GM21619 (cell line): ENCODE data around the gene GLYATL1B.

Experiments used
- ATAC-seq: cut with Tn5 transposase; IDR thresholded peaks from one replicate; pipeline ENCODE4 v1.9.1; 2021; ENCODE audit not compliant: unreplicated experiment

GLYATL1B gene

GRCh38 chr11:59144096-59144495 is 58.0 kb downstream of the GLYATL1B start:
- no peak for ATAC-seq
